B cell (primary cell): Measurements from ENCODE around the gene PYGO1. TPM values are rescaled to one million over a fixed set of nuclear protein-coding genes. Genes with fewer than 3 reads are reported as not detected.

ENCODE experiments used
- ATAC-seq: fragments of 200-7000 bp; cut with Tn5 transposase; one replicate; pipeline ENCODE4 v1.10.0; 2021; ENCODE audit warnings: low read depth, mild to moderate bottlenecking, moderate number of reproducible peaks, moderate library complexity
- CTCF ChIA-PET: fragments of 350-600 bp; sonication (Branson Sonifier 250); formaldehyde crosslinking; loops from one replicate; lab custom pipeline; 2021; ENCODE audit warnings: antibody characterized with exemption, inconsistent platforms; lab: Charles Lee
- POLR2A ChIA-PET: fragments of 350-600 bp; sonication (Branson Sonifier 250); formaldehyde crosslinking; loops from one replicate; lab custom pipeline; 2021; ENCODE audit warnings: antibody characterized with exemption; lab: Charles Lee
- DNase-seq: peaks from one replicate; pipeline ENCODE4 v3.0.0; 2013
- H2AFZ ChIP-seq: 2 replicates; pipeline ENCODE4 v1.6.1; 2012; ENCODE audit warnings: mild to moderate bottlenecking, low read depth, low read length; ENCODE audit not compliant: insufficient read depth, poor library complexity, severe bottlenecking
- H3K27ac ChIP-seq, 2 donors: 1 replicate in 1 of 2; 2 replicates in 1 of 2; pipeline ENCODE4 v1.5.1; 2012 to 2013; ENCODE audit warnings: low read length in 2 of 2, mild to moderate bottlenecking in 2 of 2, moderate library complexity in 1 of 2
- H3K27me3 ChIP-seq, 4 experiments: fragments of 200-600 bp in 1 of 4; sonication (generic) in 1 of 4; replicated peaks in 1 of 4; 1 replicate in 2 of 4; 2 replicates in 2 of 4; pipeline versions ENCODE4 v1.6.1 to v1.7.0; 2013 to 2016; ENCODE audit warnings: low read length in 3 of 4, mild to moderate bottlenecking in 2 of 4, mixed read lengths in 1 of 4, moderate library complexity in 1 of 4; ENCODE audit not compliant: insufficient read depth in 4 of 4, control insufficient read depth in 3 of 4; ENCODE audit errors: control extremely low read depth in 1 of 4
- H3K36me3 ChIP-seq, 2 experiments: replicated peaks in 1 of 2; 1 replicate in 1 of 2; 2 replicates in 1 of 2; pipeline versions ENCODE4 v1.6.1 to v1.7.1; 2013; ENCODE audit warnings: low read length in 1 of 2; ENCODE audit not compliant: insufficient read depth in 2 of 2, control insufficient read depth in 1 of 2; ENCODE audit errors: control extremely low read depth in 1 of 2, extremely low read depth in 1 of 2
- H3K4me1 ChIP-seq, 2 donors: fragments of 200-600 bp in 1 of 2; sonication (generic) in 1 of 2; 1 replicate in 1 of 2; 2 replicates in 1 of 2; pipeline versions ENCODE4 v1.5.1 to v1.6.1; 2013 to 2017; ENCODE audit warnings: low read length in 2 of 2; ENCODE audit not compliant: control insufficient read depth in 2 of 2, insufficient read depth in 2 of 2
- H3K4me2 ChIP-seq: replicated peaks from 2 replicates; pipeline ENCODE3; 2012; ENCODE audit warnings: mild to moderate bottlenecking, low read depth, low read length; ENCODE audit not compliant: poor library complexity, severe bottlenecking
- H3K4me3 ChIP-seq, 5 experiments: fragments of 200-600 bp in 1 of 5; sonication (generic) in 1 of 5; 1 replicate in 3 of 5; 2 replicates in 2 of 5; pipeline versions ENCODE4 v1.5.1 to v1.7.0; 2011 to 2016; ENCODE audit warnings: low read length in 4 of 5, mild to moderate bottlenecking in 4 of 5, low read depth in 2 of 5, control low read depth in 1 of 5, moderate library complexity in 1 of 5; ENCODE audit not compliant: insufficient read depth in 1 of 5; ENCODE audit errors: control extremely low read depth in 1 of 5, extremely low read depth in 1 of 5
- H3K79me2 ChIP-seq: fragments of 200-600 bp; sonication (generic); one replicate; pipeline ENCODE4 v1.6.0; 2016; ENCODE audit warnings: low read length; ENCODE audit not compliant: control insufficient read depth, insufficient read depth
- H3K9ac ChIP-seq: fragments of 200-600 bp; sonication (generic); 2 replicates; pipeline ENCODE4 v1.6.1; 2017; ENCODE audit warnings: mild to moderate bottlenecking, low read length, moderate library complexity
- H3K9me3 ChIP-seq, 3 donors: one replicate each; pipeline versions ENCODE4 v1.6.1 to v1.7.1; 2013; ENCODE audit warnings: low read length in 2 of 3; ENCODE audit not compliant: control insufficient read depth in 2 of 3, insufficient read depth in 1 of 3; ENCODE audit errors: control extremely low read depth in 1 of 3
- H4K20me1 ChIP-seq: 2 replicates; pipeline ENCODE4 v1.6.0; 2012; ENCODE audit warnings: mild to moderate bottlenecking, low read length; ENCODE audit not compliant: insufficient read depth, control insufficient read depth, poor library complexity, severe bottlenecking
- H3K27ac Mint-ChIP-seq: one replicate; pipeline ENCODE4 v1.8.0; 2021; ENCODE audit warnings: mixed read lengths
- H3K27me3 Mint-ChIP-seq: one replicate; pipeline ENCODE4 v1.8.0; 2021; ENCODE audit warnings: mixed read lengths
- H3K4me1 Mint-ChIP-seq: one replicate; pipeline ENCODE4 v1.8.0; 2021; ENCODE audit warnings: mixed read lengths
- H3K4me3 Mint-ChIP-seq: one replicate; pipeline ENCODE4 v1.8.0; 2021; ENCODE audit warnings: mixed read lengths
- H3K9me3 Mint-ChIP-seq: one replicate; pipeline ENCODE4 v1.8.0; 2022; ENCODE audit warnings: mixed read lengths; ENCODE audit not compliant: insufficient read depth
- EZH2 ChIP-seq: IDR thresholded peaks from 2 replicates; pipeline ENCODE4 v1.6.1; 2012; ENCODE audit warnings: borderline replicate concordance, low read depth, mild to moderate bottlenecking, moderate library complexity, low read length; ENCODE audit not compliant: insufficient read depth, poor library complexity, severe bottlenecking
- WGBS: methylation state at CpG from one replicate; pipeline ENCODE4 v1.1.5; 2013; ENCODE audit warnings: missing lambda C conversion rate; ENCODE audit not compliant: insufficient coverage; 5-methylcytosine and 5-hydroxymethylcytosine counted together
- intact Hi-C: fragments of 100-400 bp; cut with micrococcal nuclease; formaldehyde crosslinking; loops from one replicate; pipeline ENCODE4 v1.10.0; 2022
- polyA plus RNA-seq: library from polyadenylated mRNA; depleted of rRNA; stranded (reverse); fragments of >200 nt; gene quantifications from 2 replicates; pipeline ENCODE4 v1.2.3, GENCODE V29; 2012
- total RNA-seq, 2 donors: library from RNA; stranded (reverse); fragments of 120-200 nt in 1 of 2; gene quantifications; 1 replicate in 1 of 2; 2 replicates in 1 of 2; pipeline versions ENCODE4 v1.2.3 to v1.2.4, GENCODE V29; 2013 to 2022
- TF ChIP-seq, protein P1 (sequence below): fragments of 200-600 bp; IDR thresholded peaks from one replicate; pipeline ENCODE4 v1.8.0; 2022; ENCODE audit warnings: antibody characterized with exemption, mild to moderate bottlenecking

The PYGO1 gene
- total and polyA plus RNA-seq, 2 donors (not counting 1 experiment from before 2014, with no cell fraction given), result 0.02 TPM; not detected in 1

DNA sequence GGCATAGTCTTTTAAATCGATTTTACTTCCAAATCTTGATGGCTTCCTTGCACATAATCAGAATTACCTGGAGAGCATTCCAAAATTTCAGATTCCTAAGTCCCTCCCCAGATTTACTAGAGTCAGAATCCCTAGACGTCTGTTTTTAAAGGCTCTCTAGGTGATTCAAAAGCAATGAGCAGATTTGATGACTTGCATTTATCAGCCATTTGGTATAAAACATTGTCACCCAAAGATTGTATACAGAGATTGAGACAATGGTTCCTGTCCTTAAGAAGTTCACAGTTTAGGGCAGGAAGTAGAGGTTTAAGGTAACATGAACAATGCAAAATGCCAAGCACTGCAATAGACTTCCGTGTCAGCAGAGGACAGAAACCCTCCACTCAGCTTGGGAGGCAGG, 2.6 kb upstream of the PYGO1 start:
- peaks cover 9 to 14% of the 10 kb centered on the region in 2 donors for H3K4me1 ChIP-seq
- intact Hi-C loops, result no loop called here
- TF ChIP-seq EZH2, result no peak
- TF ChIP-seq, protein P1, sequence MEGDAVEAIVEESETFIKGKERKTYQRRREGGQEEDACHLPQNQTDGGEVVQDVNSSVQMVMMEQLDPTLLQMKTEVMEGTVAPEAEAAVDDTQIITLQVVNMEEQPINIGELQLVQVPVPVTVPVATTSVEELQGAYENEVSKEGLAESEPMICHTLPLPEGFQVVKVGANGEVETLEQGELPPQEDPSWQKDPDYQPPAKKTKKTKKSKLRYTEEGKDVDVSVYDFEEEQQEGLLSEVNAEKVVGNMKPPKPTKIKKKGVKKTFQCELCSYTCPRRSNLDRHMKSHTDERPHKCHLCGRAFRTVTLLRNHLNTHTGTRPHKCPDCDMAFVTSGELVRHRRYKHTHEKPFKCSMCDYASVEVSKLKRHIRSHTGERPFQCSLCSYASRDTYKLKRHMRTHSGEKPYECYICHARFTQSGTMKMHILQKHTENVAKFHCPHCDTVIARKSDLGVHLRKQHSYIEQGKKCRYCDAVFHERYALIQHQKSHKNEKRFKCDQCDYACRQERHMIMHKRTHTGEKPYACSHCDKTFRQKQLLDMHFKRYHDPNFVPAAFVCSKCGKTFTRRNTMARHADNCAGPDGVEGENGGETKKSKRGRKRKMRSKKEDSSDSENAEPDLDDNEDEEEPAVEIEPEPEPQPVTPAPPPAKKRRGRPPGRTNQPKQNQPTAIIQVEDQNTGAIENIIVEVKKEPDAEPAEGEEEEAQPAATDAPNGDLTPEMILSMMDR, result no peak
- no peaks in the 10 kb centered on the region for H4K20me1 ChIP-seq
- peaks cover 0 to 13% (median 4%) of the 10 kb centered on the region in 3 donors for H3K9me3 ChIP-seq
- H3K27ac Mint-ChIP-seq, result no peak overlapping the region
- POLR2A ChIA-PET, result no interaction called here
- H3K9ac ChIP-seq, result no peak overlapping the region
- CTCF ChIA-PET, result no interaction called here
- no peak overlapping the region for H3K4me3 ChIP-seq
- no peak overlapping the region for H3K4me2 ChIP-seq
- ATAC-seq (no peak), DNase-seq (no peak)
- peaks cover 2 to 31% (median 28%) of the 10 kb centered on the region in 4 experiments for H3K27me3 ChIP-seq
- 38% methylated on average over 1 of the region's 3 CpGs for WGBS
- H3K4me1 Mint-ChIP-seq, result peaks cover 3% of the 10 kb centered on the region
- H3K9me3 Mint-ChIP-seq, result no peaks in the 10 kb centered on the region
- no peak overlapping the region for H3K4me3 Mint-ChIP-seq
- no peaks in the 10 kb centered on the region for H3K36me3 ChIP-seq
- peaks cover 29% of the 10 kb centered on the region for H3K27me3 Mint-ChIP-seq
- H3K79me2 ChIP-seq, result no peaks in the 10 kb centered on the region
- no peak overlapping the region for H2AFZ ChIP-seq
- H3K27ac ChIP-seq, result no peak overlapping the region

DNA sequence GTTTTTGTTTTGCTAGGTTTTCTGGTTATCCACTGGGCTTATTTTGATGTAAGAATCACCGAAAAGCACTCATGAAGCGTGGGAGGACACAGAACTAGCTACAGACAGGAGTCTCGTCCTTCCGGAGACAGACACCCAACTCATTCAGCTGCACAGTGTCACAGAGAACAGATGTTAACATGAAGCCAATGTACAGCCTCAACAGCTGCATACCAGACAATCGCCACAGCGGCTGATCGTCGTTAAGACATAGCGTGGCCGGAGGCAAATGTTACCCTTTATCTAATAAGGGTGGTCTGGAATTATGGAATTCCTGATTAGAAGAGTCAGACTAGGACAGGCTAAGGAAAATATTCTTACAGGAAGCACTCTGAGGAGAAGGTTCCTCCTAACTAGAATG, 1.1 kb upstream of the PYGO1 start:
- no peak for DNase-seq
- Histone ChIP-seq H3K9me3 (peaks cover 0 to 11% (median 4%) of the 10 kb centered on the region in 3 donors), H3K4me1 (peaks cover 9 to 14% of the 10 kb centered on the region in 2 donors), H3K36me3 (no peaks in the 10 kb centered on the region), H3K9ac (no peak overlapping the region), H3K4me3 (no peak overlapping the region), H3K27me3 (peaks cover 2 to 41% (median 31%) of the 10 kb centered on the region in 4 experiments), H3K27ac (no peak overlapping the region), H2AFZ (no peak overlapping the region), H3K79me2 (no peaks in the 10 kb centered on the region), H3K4me2 (no peak overlapping the region), H4K20me1 (no peaks in the 10 kb centered on the region)
- Mint-ChIP-seq H3K4me3 (peak overlapping the region; percentile 77), H3K27ac (no peak overlapping the region), H3K4me1 (peaks cover 3% of the 10 kb centered on the region), H3K27me3 (peaks cover 33% of the 10 kb centered on the region), H3K9me3 (no peaks in the 10 kb centered on the region)
- intact Hi-C loops, result no loop called here
- ChIA-PET CTCF (interaction anchor here (1.1 kb wide), 1 partner anchor 52 kb away, joined by 3 read pairs; no protein-coding TSS in a partner anchor), POLR2A (no interaction called here)
- 98% methylated on average over 4 of the region's 10 CpGs for WGBS
- TF ChIP-seq, protein P1, result no peak
- no peak for TF ChIP-seq EZH2
- ATAC-seq, result no peak
